Smooth muscle cell (in vitro differentiated cells): ENCODE measurements around the gene MBD4. TPM values are rescaled to one million over a fixed set of nuclear protein-coding genes. Genes with fewer than 3 reads are reported as not detected.

Source experiments
- DNase-seq: peaks from one replicate; lab custom pipeline; 2025; ENCODE audit not compliant: unreplicated experiment; lab: John Stamatoyannopoulos, UW
- H2AFZ ChIP-seq: fragments of 200-600 bp; sonication (generic); 2 replicates; pipeline ENCODE4 v1.6.0; 2016; ENCODE audit warnings: antibody characterized with exemption, low read depth, mild to moderate bottlenecking
- H3F3A ChIP-seq: fragments of 200-600 bp; sonication (generic); 2 replicates; pipeline ENCODE4 v1.6.0; 2017; ENCODE audit warnings: antibody characterized with exemption, low read depth
- H3K27ac ChIP-seq: fragments of 200-600 bp; sonication (generic); 2 replicates; pipeline ENCODE4 v1.5.1; 2016; ENCODE audit warnings: low read depth, mild to moderate bottlenecking
- H3K27me3 ChIP-seq: fragments of 200-600 bp; sonication (generic); 2 replicates; pipeline ENCODE4 v1.6.1; 2016; ENCODE audit warnings: low read depth, mild to moderate bottlenecking
- H3K36me3 ChIP-seq: fragments of 200-600 bp; sonication (generic); 2 replicates; pipeline ENCODE4 v1.5.1; 2016; ENCODE audit warnings: low read depth
- H3K4me1 ChIP-seq: fragments of 200-600 bp; sonication (generic); 2 replicates; pipeline ENCODE4 v1.5.1; 2016; ENCODE audit warnings: low read depth
- H3K4me2 ChIP-seq: fragments of 200-600 bp; sonication (generic); 2 replicates; pipeline ENCODE4 v1.6.0; 2016; ENCODE audit warnings: mild to moderate bottlenecking
- H3K4me3 ChIP-seq: fragments of 200-600 bp; sonication (generic); 2 replicates; pipeline ENCODE4 v1.5.1; 2016; ENCODE audit warnings: mild to moderate bottlenecking
- H3K79me2 ChIP-seq: fragments of 200-600 bp; sonication (generic); 2 replicates; pipeline ENCODE4 v1.6.0; 2016; ENCODE audit warnings: low read depth, mild to moderate bottlenecking
- H3K9ac ChIP-seq: fragments of 200-600 bp; sonication (generic); 2 replicates; pipeline ENCODE4 v1.6.0; 2016; ENCODE audit warnings: low read depth
- H3K9me3 ChIP-seq: fragments of 200-600 bp; sonication (generic); replicated peaks from 2 replicates; pipeline ENCODE4 v1.5.1; 2016; ENCODE audit warnings: low read depth
- H4K20me1 ChIP-seq: fragments of 200-600 bp; sonication (generic); 2 replicates; pipeline ENCODE4 v1.6.0; 2016; ENCODE audit warnings: low read depth
- CTCF ChIP-seq: fragments of 200-600 bp; sonication (generic); IDR thresholded peaks from 2 replicates; pipeline ENCODE4 v1.5.1; 2017; ENCODE audit warnings: borderline replicate concordance, mild to moderate bottlenecking, antibody characterized with exemption; ENCODE audit not compliant: insufficient read depth, poor library complexity, severe bottlenecking
- WGBS: methylation state at CpG from one replicate; pipeline ENCODE4 v1.1.7; 2016; ENCODE audit warnings: low lambda C conversion rate; 5-methylcytosine and 5-hydroxymethylcytosine counted together
- polyA plus RNA-seq: library from polyadenylated mRNA; unstranded; fragments of >200 nt; fragmentation: Nextera tagmentation; extraction: Ambion mirVana; gene quantifications from 2 replicates; pipeline ENCODE4 v1.2.1, GENCODE V29; 2016
- total RNA-seq: library from RNA; depleted of rRNA; stranded (reverse); fragments of >200 nt; gene quantifications from 2 replicates; pipeline ENCODE4 v1.2.3, GENCODE V29; 2014

The MBD4 gene
- total and polyA plus RNA-seq, 2 experiments from 2014 or later = 23.1 to 26.5 TPM

- Histone ChIP-seq H3K27me3 (no peaks in the 10 kb centered on the region), H3K9me3 (no peaks in the 10 kb centered on the region), H3K27ac (no peak overlapping the region), H3K36me3 (no peaks in the 10 kb centered on the region), H2AFZ (no peak overlapping the region), H3F3A (no peaks in the 10 kb centered on the region), H3K4me2 (no peak overlapping the region), H3K4me1 (peaks cover 20% of the 10 kb centered on the region), H4K20me1 (no peaks in the 10 kb centered on the region), H3K9ac (no peak overlapping the region), H3K79me2 (peaks cover 18% of the 10 kb centered on the region), H3K4me3 (no peak overlapping the region)
- DNase-seq = no peak
- TF ChIP-seq CTCF = no peak
- WGBS = 47% methylated on average over 5 of the region's 5 CpGs
Measured at GRCh38 chr3:129449279-129450115, 9.7 kb upstream of the MBD4 start.

GRCh38 chr3:129448186-129448895 is 8.6 kb upstream of the MBD4 start:
- Histone ChIP-seq H3K27me3 (no peaks in the 10 kb centered on the region), H3K4me1 (peaks cover 20% of the 10 kb centered on the region), H3K4me2 (no peak overlapping the region), H3K27ac (no peak overlapping the region), H3K9me3 (no peaks in the 10 kb centered on the region), H2AFZ (no peak overlapping the region), H3K9ac (no peak overlapping the region), H3F3A (no peaks in the 10 kb centered on the region), H3K4me3 (no peak overlapping the region), H3K79me2 (peaks cover 21% of the 10 kb centered on the region), H4K20me1 (no peaks in the 10 kb centered on the region), H3K36me3 (no peaks in the 10 kb centered on the region)
- 79% methylated on average over 18 of the region's 18 CpGs for WGBS
- DNase-seq = no peak
- no peak for TF ChIP-seq CTCF

- Histone ChIP-seq H3K27ac (no peak overlapping the region), H3K36me3 (no peaks in the 10 kb centered on the region), H3F3A (no peaks in the 10 kb centered on the region), H3K4me1 (peaks cover 24% of the 10 kb centered on the region), H2AFZ (no peak overlapping the region), H4K20me1 (no peaks in the 10 kb centered on the region), H3K27me3 (no peaks in the 10 kb centered on the region), H3K9ac (no peak overlapping the region), H3K9me3 (no peaks in the 10 kb centered on the region), H3K4me2 (no peak overlapping the region), H3K4me3 (no peak overlapping the region), H3K79me2 (peaks cover 33% of the 10 kb centered on the region)
- no peak for TF ChIP-seq CTCF
- 80% methylated on average over 1 of the region's 1 CpG for WGBS
- no peak for DNase-seq
Measured at GRCh38 chr3:129446926-129447325, 7.2 kb upstream of the MBD4 start.
